Measurements from ENCODE around the gene ADAM12. TPM values are rescaled to one million over a fixed set of nuclear protein-coding genes. Genes with fewer than 3 reads are reported as not detected.

The ADAM12 gene
- total RNA-seq, 1 donor from 2014 or later, result 3.7 TPM

DNA sequence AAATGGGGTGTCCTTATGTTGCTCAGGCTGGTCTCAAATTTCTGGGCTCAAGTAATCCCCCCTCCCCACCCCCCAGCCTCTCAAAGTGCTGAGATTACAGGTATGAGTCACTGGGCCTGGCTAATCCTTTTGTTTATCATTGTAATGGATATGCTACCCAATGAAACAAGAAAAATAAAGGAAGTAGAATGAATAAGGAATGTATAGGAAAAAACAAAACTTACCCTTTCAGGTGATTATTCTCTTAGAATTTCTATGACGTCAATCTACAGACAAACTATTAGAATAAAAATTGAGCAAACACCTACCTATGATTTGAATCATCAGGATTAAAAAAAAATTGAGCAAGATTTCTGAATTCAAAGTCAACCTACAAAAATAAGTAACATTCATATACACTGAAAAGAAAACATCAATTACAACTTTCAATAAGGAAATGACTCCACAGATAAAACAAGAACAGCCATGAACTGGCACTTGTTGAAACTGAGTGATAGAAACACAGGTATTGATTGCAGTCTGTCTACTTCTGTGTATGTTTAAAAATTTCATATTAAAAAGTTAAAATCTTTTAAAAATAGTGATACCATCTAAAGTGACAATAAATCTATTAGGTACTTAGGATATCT is 12.2 kb downstream of the ADAM12 start:
- no peaks in the 10 kb centered on the region for H3K4me1 ChIP-seq
- intact Hi-C loops (cut with DNase I), result no loop called here
- no peaks in the 10 kb centered on the region for H3K36me3 ChIP-seq
- no peak overlapping the region for H3K4me3 ChIP-seq
- no peaks in the 10 kb centered on the region for H3K27me3 ChIP-seq
- DNase-seq (ENCODE audit: extremely low spot score in 2 of 2), result no peak
- H3K9me3 ChIP-seq, result no peaks in the 10 kb centered on the region
- H3K27ac ChIP-seq, result no peak overlapping the region
- TF ChIP-seq CTCF (IDR thresholded peaks at IDR 0.05), result no peak
- no peak for TF ChIP-seq POLR2A (IDR thresholded peaks at IDR 0.05)
- TF ChIP-seq POLR2AphosphoS5 (IDR thresholded peaks at IDR 0.05; ENCODE audit: insufficient read depth in 1 of 2, low read depth in 1 of 2), result no peak

- no peaks in the 10 kb centered on the region for H3K9me3 ChIP-seq
- no peaks in the 10 kb centered on the region for H3K36me3 ChIP-seq
- no peak overlapping the region for H3K4me3 ChIP-seq
- intact Hi-C loops (cut with DNase I), result no loop called here
- no peaks in the 10 kb centered on the region for H3K4me1 ChIP-seq
- H3K27ac ChIP-seq, result no peak overlapping the region
- H3K27me3 ChIP-seq, result no peaks in the 10 kb centered on the region
- no peak for DNase-seq (ENCODE audit: extremely low spot score in 2 of 2)
- TF ChIP-seq POLR2AphosphoS5 (IDR thresholded peaks at IDR 0.05; ENCODE audit: insufficient read depth in 1 of 2, low read depth in 1 of 2) (no peak), CTCF (IDR thresholded peaks at IDR 0.05) (no peak), POLR2A (IDR thresholded peaks at IDR 0.05) (no peak)
Observed at GRCh38 chr10:126375299-126375698, 13.0 kb downstream of the ADAM12 start.

- Histone ChIP-seq H3K4me3 (no peak overlapping the region), H3K27ac (no peak overlapping the region), H3K9me3 (no peaks in the 10 kb centered on the region), H3K36me3 (no peaks in the 10 kb centered on the region), H3K4me1 (no peaks in the 10 kb centered on the region), H3K27me3 (no peaks in the 10 kb centered on the region)
- DNase-seq (ENCODE audit: extremely low spot score in 2 of 2), result no peak
- intact Hi-C loops (cut with DNase I), result no loop called here
- TF ChIP-seq CTCF (IDR thresholded peaks at IDR 0.05), result no peak
- no peak for TF ChIP-seq POLR2AphosphoS5 (IDR thresholded peaks at IDR 0.05; ENCODE audit: insufficient read depth in 1 of 2, low read depth in 1 of 2)
- no peak for TF ChIP-seq POLR2A (IDR thresholded peaks at IDR 0.05)
Observed at GRCh38 chr10:126374435-126374834, 13.8 kb downstream of the ADAM12 start.

- DNase-seq (ENCODE audit: extremely low spot score in 2 of 2), result no peak
- no peak overlapping the region for H3K27ac ChIP-seq
- TF ChIP-seq POLR2A (IDR thresholded peaks at IDR 0.05) (no peak), CTCF (IDR thresholded peaks at IDR 0.05) (no peak), POLR2AphosphoS5 (IDR thresholded peaks at IDR 0.05; ENCODE audit: insufficient read depth in 1 of 2, low read depth in 1 of 2) (no peak)
- H3K4me1 ChIP-seq, result no peaks in the 10 kb centered on the region
- H3K36me3 ChIP-seq, result no peaks in the 10 kb centered on the region
- no peaks in the 10 kb centered on the region for H3K9me3 ChIP-seq
- no peak overlapping the region for H3K4me3 ChIP-seq
- intact Hi-C loops (cut with DNase I), result no loop called here
- H3K27me3 ChIP-seq, result no peaks in the 10 kb centered on the region
Observed at GRCh38 chr10:126373972-126374371, 14.3 kb downstream of the ADAM12 start.

DNA sequence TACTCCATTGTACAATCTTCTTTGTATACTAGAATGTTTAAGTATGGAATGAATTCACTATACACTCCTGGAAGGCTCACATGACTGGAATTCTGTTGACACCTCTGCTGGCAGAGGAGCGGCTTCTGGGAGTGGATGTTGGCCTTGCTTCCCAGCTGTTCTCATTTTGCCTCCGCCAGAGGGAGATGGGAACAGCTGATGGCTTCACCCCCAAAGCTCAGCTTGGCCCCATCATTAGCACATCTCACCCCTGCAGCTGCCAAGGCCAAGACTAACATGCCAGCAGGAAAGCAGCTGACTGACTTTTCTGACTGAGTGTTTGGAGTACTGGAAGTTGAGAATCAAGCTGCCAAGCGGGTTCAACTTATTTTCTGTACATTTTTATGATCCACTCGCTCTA is 15.1 kb downstream of the ADAM12 start:
- no peaks in the 10 kb centered on the region for H3K27me3 ChIP-seq
- TF ChIP-seq POLR2A (IDR thresholded peaks at IDR 0.05) (no peak), POLR2AphosphoS5 (IDR thresholded peaks at IDR 0.05; ENCODE audit: insufficient read depth in 1 of 2, low read depth in 1 of 2) (no peak), CTCF (IDR thresholded peaks at IDR 0.05) (no peak)
- H3K27ac ChIP-seq, result no peak overlapping the region
- H3K4me1 ChIP-seq, result no peaks in the 10 kb centered on the region
- H3K36me3 ChIP-seq, result no peaks in the 10 kb centered on the region
- intact Hi-C loops (cut with DNase I), result no loop called here
- no peak for DNase-seq (ENCODE audit: extremely low spot score in 2 of 2)
- H3K4me3 ChIP-seq, result no peak overlapping the region
- no peaks in the 10 kb centered on the region for H3K9me3 ChIP-seq
